K562 (cell line): ENCODE data around the gene TCTN3. TPM values are rescaled to one million over a fixed set of nuclear protein-coding genes. Genes with fewer than 3 reads are reported as not detected.

Source experiments
- CC2D1A ChIP-seq: fragments of 450-650 bp; IDR thresholded peaks from 2 replicates; pipeline ENCODE4 v1.6.1; 2017; ENCODE audit warnings: mild to moderate bottlenecking
- FOSL1 ChIP-seq: fragments of 200-800 bp; sonication (Bioruptor generic); conservative IDR thresholded peaks from 2 replicates; pipeline ENCODE4 v1.6.1; 2016; ENCODE audit warnings: missing genetic modification characterization, missing compliant biosample characterization
- FOXM1 ChIP-seq, 2 experiments: fragments of 450-650 bp in 1 of 2; sonication (generic) in 1 of 2; formaldehyde crosslinking in 1 of 2; IDR thresholded peaks; 2 replicates each; pipeline versions ENCODE4 v1.6.1 to v1.9.0; 2017 to 2022; ENCODE audit warnings: low read depth in 2 of 2, mild to moderate bottlenecking in 2 of 2, missing genetic modification reagents in 1 of 2, moderate library complexity in 1 of 2
- GATA2 ChIP-seq: sonication (generic); formaldehyde crosslinking; IDR thresholded peaks from 2 replicates; pipeline ENCODE4 v1.4.0; 2020; ENCODE audit warnings: mild to moderate bottlenecking, missing genetic modification reagents
- HINFP ChIP-seq: fragments of 450-650 bp; conservative IDR thresholded peaks from 2 replicates; pipeline ENCODE4 v1.6.1; 2016; ENCODE audit warnings: missing genetic modification characterization, low read depth, mild to moderate bottlenecking, control low read depth, missing compliant biosample characterization
- ID3 ChIP-seq, 2 experiments: fragments of 250-450 bp in 1 of 2; fragments of 450-650 bp in 1 of 2; sonication (Bioruptor Pico) in 1 of 2; IDR thresholded peaks; 2 replicates each; pipeline versions ENCODE4 v1.6.1 to v1.8.0; 2016 to 2021; ENCODE audit warnings: mild to moderate bottlenecking in 2 of 2, moderate library complexity in 2 of 2, missing compliant biosample characterization in 1 of 2, missing genetic modification characterization in 1 of 2
- KAT2B ChIP-seq: IDR thresholded peaks from one replicate; pipeline ENCODE4 v1.6.1; 2012; ENCODE audit warnings: low read depth, mild to moderate bottlenecking, control low read depth, inconsistent platforms, low read length, moderate library complexity
- L3MBTL2 ChIP-seq: fragments of 450-650 bp; IDR thresholded peaks from 2 replicates; pipeline ENCODE4 v1.6.1; 2016; ENCODE audit warnings: mild to moderate bottlenecking, moderate library complexity
- MEF2A ChIP-seq: IDR thresholded peaks from 2 replicates; pipeline ENCODE4 v1.6.1; 2011; ENCODE audit warnings: low read depth, mild to moderate bottlenecking, low read length, moderate library complexity; ENCODE audit not compliant: control insufficient read depth
- MTA2 ChIP-seq: fragments of 450-650 bp; IDR thresholded peaks from 2 replicates; pipeline ENCODE4 v1.6.1; 2016; ENCODE audit warnings: low read depth
- MXI1 ChIP-seq: IDR thresholded peaks from 2 replicates; pipeline ENCODE4 v1.6.1; 2011; ENCODE audit warnings: low read depth, mild to moderate bottlenecking, improper control_type of control experiment, low read length
- NCOA2 ChIP-seq, 2 experiments: fragments of 450-650 bp; IDR thresholded peaks; 2 replicates each; pipeline ENCODE4 v1.6.1; 2018; ENCODE audit warnings: mild to moderate bottlenecking in 2 of 2, moderate library complexity in 1 of 2; ENCODE audit not compliant: partially characterized antibody in 2 of 2
- NFYB ChIP-seq: IDR thresholded peaks from 2 replicates; pipeline ENCODE4 v1.6.1; 2011; ENCODE audit warnings: mild to moderate bottlenecking, moderate library complexity; ENCODE audit not compliant: insufficient read length; ENCODE audit errors: extremely low read depth
- POLR2AphosphoS5 ChIP-seq: IDR thresholded peaks from 2 replicates; pipeline ENCODE4 v1.6.1; 2011; ENCODE audit warnings: mild to moderate bottlenecking, low read depth, low read length, moderate library complexity; ENCODE audit not compliant: control insufficient read depth, insufficient read depth
- RBBP5 ChIP-seq: fragments of 200-600 bp; sonication (generic); IDR thresholded peaks from 2 replicates; pipeline ENCODE4 v1.6.1; 2012; ENCODE audit warnings: borderline replicate concordance, mild to moderate bottlenecking, low read length, control low read depth, inconsistent platforms; ENCODE audit not compliant: insufficient read depth, poor library complexity, severe bottlenecking
- RNF219 ChIP-seq: fragments of 250-450 bp; sonication (Bioruptor Pico); IDR thresholded peaks from 2 replicates; pipeline ENCODE4 v1.5.0; 2022; ENCODE audit warnings: mild to moderate bottlenecking
- TAL1 ChIP-seq: fragments of 450-650 bp; IDR thresholded peaks from 2 replicates; pipeline ENCODE4 v1.6.1; 2016; ENCODE audit warnings: mild to moderate bottlenecking
- TGIF2 ChIP-seq: sonication (generic); formaldehyde crosslinking; IDR thresholded peaks from 2 replicates; pipeline ENCODE4 v1.8.1; 2022; ENCODE audit warnings: mild to moderate bottlenecking, missing genetic modification reagents, moderate library complexity
- TRIM24 ChIP-seq, 2 experiments: fragments of 450-650 bp; IDR thresholded peaks; 2 replicates each; pipeline ENCODE4 v1.6.1; 2016
- ZNF644 ChIP-seq: fragments of 200-800 bp; sonication (Bioruptor generic); IDR thresholded peaks from 2 replicates; pipeline ENCODE4 v1.6.1; 2016; ENCODE audit warnings: low read depth, missing genetic modification characterization, missing compliant biosample characterization
- polyA plus RNA-seq, 8 experiments: library from polyadenylated mRNA; depleted of rRNA in 4 of 8; stranded (reverse) in 5 of 8; unstranded in 3 of 8; fragments of >200 nt; fragmentation: Nextera tagmentation in 2 of 8; fragmentation: Illumina TruSeq in 1 of 8; extraction: Ambion mirVana in 2 of 8; extraction: Trizol in 1 of 8; gene quantifications; 2 replicates each; pipeline versions ENCODE4 v1.2.1 to v1.2.3, GENCODE V29; 2011 to 2014; ENCODE audit warnings: inconsistent platforms in 1 of 8, missing spikeins in 1 of 8
- total RNA-seq, 7 experiments: library from RNA; depleted of rRNA in 6 of 7; stranded (reverse); fragments of >200 nt in 6 of 7; fragmentation: Illumina TruSeq in 2 of 7; extraction: Trizol in 2 of 7; gene quantifications; 2 replicates each; pipeline versions ENCODE4 v1.2.1 to v1.2.3, GENCODE V29; 2011 to 2021; ENCODE audit warnings: low replicate concordance in 1 of 7
- TF ChIP-seq, protein P1 (sequence below), 3 experiments: IDR thresholded peaks in 2 of 3; conservative IDR thresholded peaks in 1 of 3; 2 replicates each; pipeline ENCODE4 v1.5.1; 2011 to 2012; ENCODE audit warnings: low read length in 3 of 3, mild to moderate bottlenecking in 3 of 3, control low read depth in 2 of 3, improper control_type of control experiment in 1 of 3, inconsistent platforms in 1 of 3, low read depth in 1 of 3, mixed read lengths in 1 of 3, moderate library complexity in 1 of 3; ENCODE audit not compliant: insufficient read depth in 2 of 3

Gene TCTN3
- total and polyA plus RNA-seq, 9 of the 15 experiments (the other 6 are each of a cell fraction or from before 2014, with no cell fraction given) = 10.4 to 25.8 (median 16.3) TPM

DNA sequence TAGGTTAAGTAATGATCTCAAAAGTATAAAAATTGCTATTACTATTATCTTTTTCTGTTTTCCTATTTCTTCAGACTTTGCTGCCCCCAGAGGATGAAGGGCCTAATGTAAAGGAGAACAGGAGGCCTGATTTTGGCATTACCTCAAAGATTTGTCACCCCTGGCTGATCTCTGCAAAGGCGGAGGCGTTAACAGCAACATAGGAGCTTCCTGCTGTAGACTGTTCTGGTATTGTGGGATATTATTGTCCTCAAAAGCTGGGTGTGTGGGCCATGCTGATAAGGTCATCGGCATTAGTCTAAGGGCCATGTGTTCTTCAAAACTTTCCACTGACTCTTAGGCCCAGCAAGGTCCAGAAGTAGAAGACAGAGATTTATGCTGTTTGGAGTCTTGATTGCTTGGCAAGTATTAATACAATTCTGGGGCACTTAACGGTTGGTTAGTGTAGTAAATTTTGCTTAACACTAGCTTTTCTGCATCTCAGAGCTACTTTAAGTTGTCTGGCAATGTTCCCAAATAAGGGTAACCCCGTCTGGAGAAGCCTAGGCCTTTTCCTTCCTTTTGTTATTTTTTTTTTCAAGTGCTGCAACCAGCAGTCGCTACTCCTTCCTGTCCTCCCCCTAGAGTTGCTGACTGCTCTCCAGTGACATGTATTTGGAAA is 48.2 kb upstream of the TCTN3 start (continued):
- TF ChIP-seq NFYB (no peak), GATA2 (CRISPR knock-in tag) (0 out of 2 replicates have a peak, but pooled peaks have one; percentile 26), ZNF644 (tag) (peak; percentile 46; the same call in 1 of the 2 replicates), POLR2AphosphoS5 (peak; percentile 77; the same call in 1 of the 2 replicates), FOXM1 (IDR thresholded peaks at IDR 0.05; ENCODE audit: low read depth) (peak; percentile 54; the same call in 1 of the 2 replicates), FOXM1 (CRISPR knock-in tag; IDR thresholded peaks at IDR 0.05; ENCODE audit: low read depth) (no peak), TRIM24 (IDR thresholded peaks at IDR 0.05) (peak; percentile 26 to 45; a peak in 2 of 4 replicates), HINFP (tag) (no peak), TGIF2 (no peak), FOSL1 (tag) (no peak), L3MBTL2 (peak; percentile 65), MXI1 (no peak), KAT2B (no peak), CC2D1A (peak; percentile 32; the same call in 1 of the 2 replicates), NCOA2 (IDR thresholded peaks at IDR 0.05; ENCODE audit: partially characterized antibody in 2 of 2) (no peak), RNF219 (CRISPR knock-in tag) (no peak), MTA2 (peak; percentile 58), MEF2A (peak; percentile 29; the same call in 1 of the 2 replicates), ID3 (CRISPR knock-in tag; IDR thresholded peaks at IDR 0.05) (no peak), ID3 (tag; IDR thresholded peaks at IDR 0.05) (0 out of 2 replicates have a peak, but pooled peaks have one; percentile 26), TAL1 (peak; percentile 88), RBBP5 (no peak)
- TF ChIP-seq, protein P1, sequence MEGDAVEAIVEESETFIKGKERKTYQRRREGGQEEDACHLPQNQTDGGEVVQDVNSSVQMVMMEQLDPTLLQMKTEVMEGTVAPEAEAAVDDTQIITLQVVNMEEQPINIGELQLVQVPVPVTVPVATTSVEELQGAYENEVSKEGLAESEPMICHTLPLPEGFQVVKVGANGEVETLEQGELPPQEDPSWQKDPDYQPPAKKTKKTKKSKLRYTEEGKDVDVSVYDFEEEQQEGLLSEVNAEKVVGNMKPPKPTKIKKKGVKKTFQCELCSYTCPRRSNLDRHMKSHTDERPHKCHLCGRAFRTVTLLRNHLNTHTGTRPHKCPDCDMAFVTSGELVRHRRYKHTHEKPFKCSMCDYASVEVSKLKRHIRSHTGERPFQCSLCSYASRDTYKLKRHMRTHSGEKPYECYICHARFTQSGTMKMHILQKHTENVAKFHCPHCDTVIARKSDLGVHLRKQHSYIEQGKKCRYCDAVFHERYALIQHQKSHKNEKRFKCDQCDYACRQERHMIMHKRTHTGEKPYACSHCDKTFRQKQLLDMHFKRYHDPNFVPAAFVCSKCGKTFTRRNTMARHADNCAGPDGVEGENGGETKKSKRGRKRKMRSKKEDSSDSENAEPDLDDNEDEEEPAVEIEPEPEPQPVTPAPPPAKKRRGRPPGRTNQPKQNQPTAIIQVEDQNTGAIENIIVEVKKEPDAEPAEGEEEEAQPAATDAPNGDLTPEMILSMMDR (IDR thresholded peaks at IDR 0.05 in 2 of 3, conservative IDR thresholded peaks at IDR 0.05 in 1 of 3; ENCODE audit: insufficient read depth in 2 of 3, low read depth in 1 of 3, low read length in 3 of 3) = peak; percentile 25 to 37 (median 27); a peak in 3 of 6 replicates
